Measurements from ENCODE around the gene PRELID2. TPM values are rescaled to one million over a fixed set of nuclear protein-coding genes. Genes with fewer than 3 reads are reported as not detected.
"Not testable (repeated sequence)": the region's sequence is repeated elsewhere in the genome, so short reads cannot be mapped to it uniquely, and the experiment has no call there.

Gene PRELID2
- total RNA-seq, 5 donors from 2014 or later (not counting 1 experiment from before 2014, with no cell fraction given): 0.23 to 1.9 (median 0.69) TPM

DNA sequence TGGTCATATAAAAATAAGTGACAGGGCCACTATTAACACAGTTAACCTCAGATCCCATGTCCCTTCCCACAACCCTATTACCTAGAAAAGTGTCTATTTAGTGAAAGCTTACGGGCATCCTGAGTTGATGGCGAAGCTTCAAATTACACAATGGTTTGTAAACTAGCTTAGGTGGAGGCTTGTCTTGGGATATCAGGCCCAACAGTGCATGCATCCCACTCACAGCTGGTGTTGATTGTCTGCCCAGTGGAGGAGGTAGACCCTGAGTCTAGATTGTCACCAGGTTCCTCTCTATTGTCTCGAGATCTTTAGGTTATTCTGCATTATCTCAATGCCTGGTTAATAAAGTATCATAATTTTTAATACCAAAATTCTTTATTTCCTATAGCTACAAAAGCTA is 30.4 kb downstream of the PRELID2 start:
- Mint-ChIP-seq H3K27me3 (no peaks in the 10 kb centered on the region), H3K4me3 (no peak overlapping the region), H3K4me1 (no peaks in the 10 kb centered on the region), H3K36me3 (no peaks in the 10 kb centered on the region), H3K27ac (no peak overlapping the region), H3K9me3 (no peaks in the 10 kb centered on the region)
- no peaks in the 10 kb centered on the region for H3K4me1 ChIP-seq (ENCODE audit: control insufficient read depth in 1 of 2, extremely low read depth in 1 of 2, insufficient read depth in 2 of 2, low read length in 2 of 2)
- H3K9me3 ChIP-seq: no peaks in the 10 kb centered on the region
- no peak overlapping the region for H3K27ac ChIP-seq (ENCODE audit: low read length)
- no peaks in the 10 kb centered on the region for H3K27me3 ChIP-seq (replicated peaks in 1 of 2; ENCODE audit: control insufficient read depth in 2 of 2, extremely low read depth in 1 of 2, insufficient read depth in 2 of 2, low read length in 1 of 2)
- H3K4me3 ChIP-seq (ENCODE audit: control insufficient read depth in 1 of 2, extremely low read depth in 1 of 2, low read length in 1 of 2): no peak overlapping the region
- no peaks in the 10 kb centered on the region for H3K36me3 ChIP-seq (ENCODE audit: control insufficient read depth in 2 of 2, extremely low read depth in 1 of 2, insufficient read depth in 1 of 2, low read length in 1 of 2)
- ATAC-seq (replicated peaks in 1 of 4) (no peak), DNase-seq (no peak)
- ChIA-PET CTCF (no interaction called here), POLR2A (no interaction called here)
- WGBS (ENCODE audit: insufficient coverage): 100% methylated on average over 1 of the region's 3 CpGs

DNA sequence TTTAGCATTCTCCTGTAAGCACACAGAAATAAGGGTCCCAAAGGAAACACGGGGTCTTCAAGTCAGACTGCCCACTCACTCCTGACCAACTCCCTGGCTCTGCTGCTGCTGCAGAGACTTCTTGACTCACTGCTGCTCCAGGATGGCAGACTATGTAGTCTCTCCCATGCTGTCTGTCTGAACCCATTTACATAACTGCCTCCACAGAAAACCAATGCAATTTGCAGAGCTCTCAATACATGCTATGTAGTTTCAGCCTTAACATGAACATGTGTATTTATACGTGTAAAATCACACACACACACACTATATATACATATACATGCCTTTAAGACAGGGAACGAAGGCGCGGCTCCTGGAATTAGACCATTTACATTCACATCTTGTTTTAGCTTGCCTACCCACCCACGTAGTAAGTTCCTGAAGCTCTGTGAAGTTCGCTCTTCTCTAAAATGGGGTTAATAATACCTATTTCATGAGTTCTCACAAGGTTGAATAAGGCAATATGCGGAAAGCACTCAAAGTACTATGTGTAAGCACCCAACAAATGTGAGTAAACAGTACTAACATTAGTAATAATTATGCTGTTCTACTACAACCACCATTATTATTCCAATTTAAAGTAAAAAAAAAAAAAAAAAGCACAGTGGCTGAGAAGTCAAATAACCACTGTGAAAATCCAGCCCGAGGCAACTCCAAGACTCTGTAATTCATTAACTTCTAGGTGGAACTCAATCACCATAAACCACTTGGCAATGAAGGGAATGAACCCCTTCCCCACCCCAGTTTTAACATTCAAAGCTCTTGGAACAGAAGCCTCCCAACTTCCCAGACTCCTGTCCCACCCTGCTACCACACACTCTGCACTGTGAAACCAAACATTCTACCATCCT is 31.8 kb downstream of the PRELID2 start:
- Histone ChIP-seq H3K27ac (ENCODE audit: low read length) (no peak overlapping the region), H3K9me3 (no peaks in the 10 kb centered on the region), H3K27me3 (replicated peaks in 1 of 2; ENCODE audit: control insufficient read depth in 2 of 2, extremely low read depth in 1 of 2, insufficient read depth in 2 of 2, low read length in 1 of 2) (no peaks in the 10 kb centered on the region), H3K4me3 (ENCODE audit: control insufficient read depth in 1 of 2, extremely low read depth in 1 of 2, low read length in 1 of 2) (no peak overlapping the region), H3K4me1 (ENCODE audit: control insufficient read depth in 1 of 2, extremely low read depth in 1 of 2, insufficient read depth in 2 of 2, low read length in 2 of 2) (no peaks in the 10 kb centered on the region), H3K36me3 (ENCODE audit: control insufficient read depth in 2 of 2, extremely low read depth in 1 of 2, insufficient read depth in 1 of 2, low read length in 1 of 2) (no peaks in the 10 kb centered on the region)
- Mint-ChIP-seq H3K36me3 (no peaks in the 10 kb centered on the region), H3K4me1 (no peaks in the 10 kb centered on the region), H3K27me3 (no peaks in the 10 kb centered on the region), H3K9me3 (no peaks in the 10 kb centered on the region), H3K4me3 (no peak overlapping the region), H3K27ac (no peak overlapping the region)
- no peak for ATAC-seq (replicated peaks in 1 of 4)
- CTCF ChIA-PET: interaction anchor here in 1 of 2 donors (0.6 kb wide), 1 partner anchor 9 kb away, joined by 5 read pairs; no protein-coding TSS in a partner anchor
- POLR2A ChIA-PET: interaction anchor here in 1 of 2 donors (0.7 kb wide), 1 partner anchor 519 kb away, joined by 9 read pairs; no protein-coding TSS in a partner anchor
- no peak for DNase-seq
- WGBS (ENCODE audit: insufficient coverage): 86% methylated on average over 3 of the region's 9 CpGs

GRCh38 chr5:145801195-145801594 is 33.9 kb downstream of the PRELID2 start:
- ChIA-PET CTCF (no interaction called here), POLR2A (no interaction called here)
- ATAC-seq (replicated peaks in 1 of 4) (no peak), DNase-seq (no peak)
- Histone ChIP-seq H3K36me3 (ENCODE audit: control insufficient read depth in 2 of 2, extremely low read depth in 1 of 2, insufficient read depth in 1 of 2, low read length in 1 of 2) (no peaks in the 10 kb centered on the region), H3K27ac (ENCODE audit: low read length) (no peak overlapping the region), H3K4me1 (ENCODE audit: control insufficient read depth in 1 of 2, extremely low read depth in 1 of 2, insufficient read depth in 2 of 2, low read length in 2 of 2) (no peaks in the 10 kb centered on the region), H3K4me3 (ENCODE audit: control insufficient read depth in 1 of 2, extremely low read depth in 1 of 2, low read length in 1 of 2) (no peak overlapping the region), H3K9me3 (no peaks in the 10 kb centered on the region), H3K27me3 (replicated peaks in 1 of 2; ENCODE audit: control insufficient read depth in 2 of 2, extremely low read depth in 1 of 2, insufficient read depth in 2 of 2, low read length in 1 of 2) (no peaks in the 10 kb centered on the region)
- H3K4me3 Mint-ChIP-seq: no peak overlapping the region
- 60% methylated on average over 2 of the region's 4 CpGs for WGBS (ENCODE audit: insufficient coverage)
- no peaks in the 10 kb centered on the region for H3K4me1 Mint-ChIP-seq
- no peak overlapping the region for H3K27ac Mint-ChIP-seq
- no peaks in the 10 kb centered on the region for H3K27me3 Mint-ChIP-seq
- peaks cover 0 to 9% (median 4%) of the 10 kb centered on the region in 3 donors for H3K9me3 Mint-ChIP-seq
- no peaks in the 10 kb centered on the region for H3K36me3 Mint-ChIP-seq

- no peak overlapping the region for H3K27ac ChIP-seq (ENCODE audit: low read length)
- H3K27me3 ChIP-seq (replicated peaks in 1 of 2; ENCODE audit: control insufficient read depth in 2 of 2, extremely low read depth in 1 of 2, insufficient read depth in 2 of 2, low read length in 1 of 2): no peaks in the 10 kb centered on the region
- H3K9me3 ChIP-seq: no peaks in the 10 kb centered on the region
- Mint-ChIP-seq H3K27ac (no peak overlapping the region), H3K27me3 (no peaks in the 10 kb centered on the region), H3K36me3 (no peaks in the 10 kb centered on the region), H3K4me3 (no peak overlapping the region), H3K4me1 (no peaks in the 10 kb centered on the region), H3K9me3 (peaks cover 0 to 9% (median 4%) of the 10 kb centered on the region in 3 donors)
- ChIA-PET POLR2A (no interaction called here), CTCF (interaction anchor here in 1 of 2 donors (0.6 kb wide), 1 partner anchor 321 kb away, joined by 3 read pairs; no protein-coding TSS in a partner anchor)
- DNase-seq: no peak
- H3K4me1 ChIP-seq (ENCODE audit: control insufficient read depth in 1 of 2, extremely low read depth in 1 of 2, insufficient read depth in 2 of 2, low read length in 2 of 2): no peaks in the 10 kb centered on the region
- no peak for ATAC-seq (replicated peaks in 1 of 4)
- no peak overlapping the region for H3K4me3 ChIP-seq (ENCODE audit: control insufficient read depth in 1 of 2, extremely low read depth in 1 of 2, low read length in 1 of 2)
- H3K36me3 ChIP-seq (ENCODE audit: control insufficient read depth in 2 of 2, extremely low read depth in 1 of 2, insufficient read depth in 1 of 2, low read length in 1 of 2): no peaks in the 10 kb centered on the region
- WGBS (ENCODE audit: insufficient coverage): no CpG with 5 or more reads among the region's 2 CpGs
Observed at GRCh38 chr5:145800181-145800580, 35.0 kb downstream of the PRELID2 start.

DNA sequence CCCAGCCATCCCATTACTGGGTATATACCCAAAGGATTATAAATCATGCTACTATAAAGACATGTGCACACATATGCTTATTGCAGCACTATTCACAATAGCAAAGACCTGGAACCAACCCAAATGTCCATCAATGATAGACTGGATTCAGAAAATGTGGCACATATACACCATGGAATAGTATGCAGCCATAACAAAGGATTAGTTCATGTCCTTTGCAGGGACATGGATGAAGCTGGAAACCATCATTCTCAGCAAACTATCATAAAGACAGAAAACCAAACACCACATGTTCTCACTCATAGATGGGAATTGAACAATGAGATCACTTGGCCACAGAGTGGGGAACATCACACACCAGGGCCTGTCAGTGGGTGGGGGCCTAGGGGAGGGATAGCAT is 36.6 kb downstream of the PRELID2 start:
- H3K9me3 Mint-ChIP-seq; H3K27me3 Mint-ChIP-seq; H3K36me3 Mint-ChIP-seq; DNase-seq; H3K4me3 ChIP-seq (ENCODE audit: control insufficient read depth in 1 of 2, extremely low read depth in 1 of 2, low read length in 1 of 2); H3K4me1 ChIP-seq (ENCODE audit: control insufficient read depth in 1 of 2, extremely low read depth in 1 of 2, insufficient read depth in 2 of 2, low read length in 2 of 2); CTCF ChIA-PET; H3K4me3 Mint-ChIP-seq; H3K4me1 Mint-ChIP-seq; ATAC-seq (replicated peaks in 1 of 4); H3K27ac Mint-ChIP-seq; H3K36me3 ChIP-seq (ENCODE audit: control insufficient read depth in 2 of 2, extremely low read depth in 1 of 2, insufficient read depth in 1 of 2, low read length in 1 of 2); H3K27me3 ChIP-seq (replicated peaks in 1 of 2; ENCODE audit: control insufficient read depth in 2 of 2, extremely low read depth in 1 of 2, insufficient read depth in 2 of 2, low read length in 1 of 2); H3K9me3 ChIP-seq; H3K27ac ChIP-seq (ENCODE audit: low read length): not testable (repeated sequence)
- POLR2A ChIA-PET: interaction anchor here in 1 of 2 donors (0.7 kb wide), 1 partner anchor 57 kb away, joined by 11 read pairs; no protein-coding TSS in a partner anchor

- no peak for ATAC-seq (replicated peaks in 1 of 4)
- Mint-ChIP-seq H3K4me1 (no peaks in the 10 kb centered on the region), H3K27me3 (no peaks in the 10 kb centered on the region), H3K9me3 (peaks cover 0 to 9% (median 4%) of the 10 kb centered on the region in 3 donors), H3K36me3 (no peaks in the 10 kb centered on the region), H3K4me3 (no peak overlapping the region), H3K27ac (no peak overlapping the region)
- Histone ChIP-seq H3K27me3 (replicated peaks in 1 of 2; ENCODE audit: control insufficient read depth in 2 of 2, extremely low read depth in 1 of 2, insufficient read depth in 2 of 2, low read length in 1 of 2) (no peaks in the 10 kb centered on the region), H3K36me3 (ENCODE audit: control insufficient read depth in 2 of 2, extremely low read depth in 1 of 2, insufficient read depth in 1 of 2, low read length in 1 of 2) (no peaks in the 10 kb centered on the region), H3K4me1 (ENCODE audit: control insufficient read depth in 1 of 2, extremely low read depth in 1 of 2, insufficient read depth in 2 of 2, low read length in 2 of 2) (no peaks in the 10 kb centered on the region), H3K4me3 (ENCODE audit: control insufficient read depth in 1 of 2, extremely low read depth in 1 of 2, low read length in 1 of 2) (no peak overlapping the region), H3K9me3 (no peaks in the 10 kb centered on the region), H3K27ac (ENCODE audit: low read length) (no peak overlapping the region)
- ChIA-PET POLR2A (no interaction called here), CTCF (no interaction called here)
- no CpG with 5 or more reads among the region's 1 CpG for WGBS (ENCODE audit: insufficient coverage)
- DNase-seq: no peak
Observed at GRCh38 chr5:145797336-145797735, 37.8 kb downstream of the PRELID2 start.
